Brain microvascular endothelial cell (primary cell): ENCODE data around the gene CLCA1.

Experiments used
- DNase-seq: peaks from one replicate; pipeline ENCODE4 v3.0.0-alpha.2; 2020
- H3K27ac ChIP-seq: fragments of 250-450 bp; sonication (Bioruptor Pico); 2 replicates; pipeline ENCODE4 v1.5.1; 2020; ENCODE audit warnings: mild to moderate bottlenecking, moderate library complexity
- H3K27me3 ChIP-seq: fragments of 250-450 bp; sonication (Bioruptor Pico); replicated peaks from 2 replicates; pipeline ENCODE4 v1.5.1; 2020; ENCODE audit warnings: mild to moderate bottlenecking
- H3K36me3 ChIP-seq: fragments of 250-450 bp; sonication (Bioruptor Pico); replicated peaks from 2 replicates; pipeline ENCODE4 v1.5.1; 2020; ENCODE audit warnings: mild to moderate bottlenecking
- H3K4me3 ChIP-seq: 2 replicates; pipeline ENCODE4 v1.5.1; 2011; ENCODE audit warnings: low read depth, mild to moderate bottlenecking, control low read depth, low read length, moderate library complexity
- in situ Hi-C: cut with HindIII; loops from 2 replicates; pipeline ENCODE4 v1.10.0; 2017; ENCODE audit warnings: low sequenced_read_pairs, low pct_ligation_motif_present
- TF ChIP-seq, protein P1 (sequence below): IDR thresholded peaks from 2 replicates; pipeline ENCODE4 v1.5.1; 2011; ENCODE audit warnings: low read depth, mild to moderate bottlenecking, moderate library complexity, low read length, control low read depth, inconsistent platforms; ENCODE audit errors: missing control alignments

Gene CLCA1

GRCh38 chr1:86477256-86477655 lies 8.5 kb downstream of the CLCA1 start:
- H3K27me3 ChIP-seq: no peaks in the 10 kb centered on the region
- H3K27ac ChIP-seq: no peak overlapping the region
- no peak overlapping the region for H3K4me3 ChIP-seq
- in situ Hi-C loops: no loop called here
- no peak for DNase-seq
- no peaks in the 10 kb centered on the region for H3K36me3 ChIP-seq
- TF ChIP-seq, protein P1, sequence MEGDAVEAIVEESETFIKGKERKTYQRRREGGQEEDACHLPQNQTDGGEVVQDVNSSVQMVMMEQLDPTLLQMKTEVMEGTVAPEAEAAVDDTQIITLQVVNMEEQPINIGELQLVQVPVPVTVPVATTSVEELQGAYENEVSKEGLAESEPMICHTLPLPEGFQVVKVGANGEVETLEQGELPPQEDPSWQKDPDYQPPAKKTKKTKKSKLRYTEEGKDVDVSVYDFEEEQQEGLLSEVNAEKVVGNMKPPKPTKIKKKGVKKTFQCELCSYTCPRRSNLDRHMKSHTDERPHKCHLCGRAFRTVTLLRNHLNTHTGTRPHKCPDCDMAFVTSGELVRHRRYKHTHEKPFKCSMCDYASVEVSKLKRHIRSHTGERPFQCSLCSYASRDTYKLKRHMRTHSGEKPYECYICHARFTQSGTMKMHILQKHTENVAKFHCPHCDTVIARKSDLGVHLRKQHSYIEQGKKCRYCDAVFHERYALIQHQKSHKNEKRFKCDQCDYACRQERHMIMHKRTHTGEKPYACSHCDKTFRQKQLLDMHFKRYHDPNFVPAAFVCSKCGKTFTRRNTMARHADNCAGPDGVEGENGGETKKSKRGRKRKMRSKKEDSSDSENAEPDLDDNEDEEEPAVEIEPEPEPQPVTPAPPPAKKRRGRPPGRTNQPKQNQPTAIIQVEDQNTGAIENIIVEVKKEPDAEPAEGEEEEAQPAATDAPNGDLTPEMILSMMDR: no peak

GRCh38 chr1:86477682-86478081 lies 9.0 kb downstream of the CLCA1 start:
- H3K36me3 ChIP-seq: no peaks in the 10 kb centered on the region
- in situ Hi-C loops: no loop called here
- DNase-seq: no peak
- no peak overlapping the region for H3K27ac ChIP-seq
- no peaks in the 10 kb centered on the region for H3K27me3 ChIP-seq
- H3K4me3 ChIP-seq: no peak overlapping the region
- TF ChIP-seq, protein P1: no peak

DNA sequence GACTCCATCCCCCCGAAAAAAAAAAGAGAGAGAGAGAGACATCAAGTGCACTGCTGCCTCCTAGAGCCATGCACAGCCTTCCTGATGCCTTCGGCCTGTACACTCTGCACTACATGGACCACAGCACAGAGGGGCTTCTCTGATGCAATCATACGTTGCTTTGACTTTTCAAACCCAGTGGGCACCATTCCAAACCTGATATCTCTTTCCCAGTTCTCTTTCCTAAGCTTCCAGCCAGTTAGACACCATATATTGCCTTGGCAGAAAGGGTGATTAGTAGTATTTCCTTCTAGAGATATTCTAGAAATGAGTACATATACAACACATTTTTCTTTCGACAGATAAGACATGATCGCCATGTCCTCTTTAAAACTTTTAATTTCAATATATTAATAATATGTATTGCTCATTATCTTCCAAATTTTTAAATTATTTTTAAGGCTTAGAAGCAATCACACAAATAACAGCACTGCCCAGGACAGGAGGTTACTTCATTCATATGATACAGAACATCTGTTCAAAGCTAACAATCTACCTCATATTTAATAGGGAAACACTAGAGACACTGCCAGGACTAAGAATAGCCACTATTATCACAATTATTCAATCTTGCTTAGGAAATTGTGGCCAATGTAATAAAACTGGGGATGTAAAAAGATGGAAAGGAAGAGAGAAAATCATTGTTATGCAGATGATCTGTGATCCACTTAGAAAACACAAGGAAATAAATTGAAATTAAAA lies 9.9 kb downstream of the CLCA1 start:
- in situ Hi-C loops: no loop called here
- Histone ChIP-seq H3K4me3 (no peak overlapping the region), H3K27me3 (no peaks in the 10 kb centered on the region), H3K27ac (no peak overlapping the region), H3K36me3 (no peaks in the 10 kb centered on the region)
- no peak for DNase-seq
- TF ChIP-seq, protein P1: no peak

DNA sequence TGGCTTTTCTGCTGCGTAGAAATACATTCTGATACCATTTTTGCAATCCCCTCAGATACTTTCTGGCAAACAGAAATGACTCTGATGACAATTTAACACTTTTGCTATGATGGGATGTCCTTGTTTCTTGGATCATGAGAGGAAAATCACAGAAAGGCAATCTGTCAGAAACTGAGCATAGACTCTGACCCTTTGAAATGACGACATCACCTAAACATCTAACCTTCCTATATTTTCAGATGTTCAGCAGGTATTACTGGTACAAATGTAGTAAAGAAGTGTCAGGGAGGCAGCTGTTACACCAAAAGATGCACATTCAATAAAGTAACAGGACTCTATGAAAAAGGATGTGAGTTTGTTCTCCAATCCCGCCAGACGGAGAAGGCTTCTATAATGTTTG lies 13.2 kb downstream of the CLCA1 start:
- no peak overlapping the region for H3K27ac ChIP-seq
- H3K4me3 ChIP-seq: no peak overlapping the region
- DNase-seq: no peak
- no peaks in the 10 kb centered on the region for H3K36me3 ChIP-seq
- in situ Hi-C loops: no loop called here
- no peaks in the 10 kb centered on the region for H3K27me3 ChIP-seq
- TF ChIP-seq, protein P1: no peak

DNA sequence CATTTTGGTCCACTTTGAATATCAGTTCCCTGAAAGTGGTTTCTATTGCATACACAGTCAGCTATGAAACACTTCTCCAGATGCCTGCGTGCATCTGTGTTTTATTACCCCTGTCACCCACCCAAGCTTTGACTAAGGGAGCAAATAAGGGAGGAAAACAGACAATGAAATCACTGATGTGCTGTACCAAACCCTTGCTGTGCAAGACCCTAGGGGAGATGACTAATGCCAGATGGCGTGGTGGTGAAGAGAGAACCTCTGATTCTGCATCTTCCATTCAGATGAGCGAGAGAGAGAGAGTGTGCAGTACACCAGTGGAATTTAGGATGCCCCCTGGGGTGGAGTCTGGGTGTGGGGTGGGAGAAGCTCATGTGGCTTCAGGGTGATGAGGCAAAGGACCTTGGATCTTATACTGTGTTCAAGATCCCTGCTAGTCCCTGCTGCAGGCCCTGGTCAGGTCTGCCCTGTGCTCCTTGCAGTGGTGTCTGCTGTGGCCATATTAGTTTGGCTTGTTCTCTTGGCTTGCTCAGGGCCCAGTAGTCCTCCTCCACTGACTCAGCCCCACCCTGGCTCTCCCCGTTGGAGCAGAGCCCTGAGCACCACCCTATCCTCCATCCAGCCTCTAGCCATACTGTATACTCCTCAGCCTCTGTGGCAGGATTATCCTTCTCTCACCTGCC lies 18.5 kb downstream of the CLCA1 start:
- TF ChIP-seq, protein P1: no peak
- peak; percentile 70 for DNase-seq
- H3K36me3 ChIP-seq: no peaks in the 10 kb centered on the region
- in situ Hi-C loops: no loop called here
- H3K27ac ChIP-seq: no peak overlapping the region
- H3K27me3 ChIP-seq: no peaks in the 10 kb centered on the region
- H3K4me3 ChIP-seq: no peak overlapping the region

DNA sequence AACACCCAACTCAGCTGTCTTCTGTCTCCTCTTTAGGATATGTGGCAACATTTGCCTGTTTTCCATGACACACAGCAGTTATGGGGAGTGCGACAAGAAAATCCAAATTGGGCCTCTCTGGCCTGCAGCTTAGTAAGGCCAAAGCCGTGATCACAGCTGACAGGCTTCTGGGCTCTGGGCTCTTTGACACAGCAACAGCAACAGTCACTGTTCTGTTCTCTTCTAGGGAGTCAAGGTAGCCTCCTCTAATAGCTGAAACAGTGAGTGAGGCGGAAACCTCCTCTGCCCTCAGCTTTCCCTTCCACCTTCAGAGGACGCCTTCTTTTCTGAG lies 19.0 kb downstream of the CLCA1 start:
- Histone ChIP-seq H3K4me3 (no peak overlapping the region), H3K27me3 (no peaks in the 10 kb centered on the region), H3K36me3 (no peaks in the 10 kb centered on the region), H3K27ac (no peak overlapping the region)
- TF ChIP-seq, protein P1: no peak
- DNase-seq: no peak
- in situ Hi-C loops: no loop called here
